GM12872 (cell line): ENCODE measurements around the gene MYO18B.

Experiments
- TF ChIP-seq, protein P1 (sequence below): IDR thresholded peaks from 3 replicates; pipeline ENCODE4 v1.5.1; 2011; ENCODE audit warnings: low read depth, mild to moderate bottlenecking, low read length, moderate library complexity; ENCODE audit not compliant: insufficient read depth

MYO18B gene, protein sequence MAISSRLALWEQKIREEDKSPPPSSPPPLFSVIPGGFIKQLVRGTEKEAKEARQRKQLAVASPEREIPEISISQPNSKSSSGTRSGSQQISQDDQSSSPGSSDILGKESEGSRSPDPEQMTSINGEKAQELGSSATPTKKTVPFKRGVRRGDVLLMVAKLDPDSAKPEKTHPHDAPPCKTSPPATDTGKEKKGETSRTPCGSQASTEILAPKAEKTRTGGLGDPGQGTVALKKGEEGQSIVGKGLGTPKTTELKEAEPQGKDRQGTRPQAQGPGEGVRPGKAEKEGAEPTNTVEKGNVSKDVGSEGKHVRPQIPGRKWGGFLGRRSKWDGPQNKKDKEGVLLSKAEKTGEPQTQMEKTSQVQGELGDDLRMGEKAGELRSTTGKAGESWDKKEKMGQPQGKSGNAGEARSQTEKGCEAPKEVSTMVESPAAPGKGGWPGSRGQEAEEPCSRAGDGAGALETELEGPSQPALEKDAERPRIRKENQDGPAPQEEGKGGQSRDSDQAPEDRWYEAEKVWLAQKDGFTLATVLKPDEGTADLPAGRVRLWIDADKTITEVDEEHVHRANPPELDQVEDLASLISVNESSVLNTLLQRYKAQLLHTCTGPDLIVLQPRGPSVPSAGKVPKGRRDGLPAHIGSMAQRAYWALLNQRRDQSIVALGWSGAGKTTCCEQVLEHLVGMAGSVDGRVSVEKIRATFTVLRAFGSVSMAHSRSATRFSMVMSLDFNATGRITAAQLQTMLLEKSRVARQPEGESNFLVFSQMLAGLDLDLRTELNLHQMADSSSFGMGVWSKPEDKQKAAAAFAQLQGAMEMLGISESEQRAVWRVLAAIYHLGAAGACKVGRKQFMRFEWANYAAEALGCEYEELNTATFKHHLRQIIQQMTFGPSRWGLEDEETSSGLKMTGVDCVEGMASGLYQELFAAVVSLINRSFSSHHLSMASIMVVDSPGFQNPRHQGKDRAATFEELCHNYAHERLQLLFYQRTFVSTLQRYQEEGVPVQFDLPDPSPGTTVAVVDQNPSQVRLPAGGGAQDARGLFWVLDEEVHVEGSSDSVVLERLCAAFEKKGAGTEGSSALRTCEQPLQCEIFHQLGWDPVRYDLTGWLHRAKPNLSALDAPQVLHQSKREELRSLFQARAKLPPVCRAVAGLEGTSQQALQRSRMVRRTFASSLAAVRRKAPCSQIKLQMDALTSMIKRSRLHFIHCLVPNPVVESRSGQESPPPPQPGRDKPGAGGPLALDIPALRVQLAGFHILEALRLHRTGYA (N-terminal part only)

DNA sequence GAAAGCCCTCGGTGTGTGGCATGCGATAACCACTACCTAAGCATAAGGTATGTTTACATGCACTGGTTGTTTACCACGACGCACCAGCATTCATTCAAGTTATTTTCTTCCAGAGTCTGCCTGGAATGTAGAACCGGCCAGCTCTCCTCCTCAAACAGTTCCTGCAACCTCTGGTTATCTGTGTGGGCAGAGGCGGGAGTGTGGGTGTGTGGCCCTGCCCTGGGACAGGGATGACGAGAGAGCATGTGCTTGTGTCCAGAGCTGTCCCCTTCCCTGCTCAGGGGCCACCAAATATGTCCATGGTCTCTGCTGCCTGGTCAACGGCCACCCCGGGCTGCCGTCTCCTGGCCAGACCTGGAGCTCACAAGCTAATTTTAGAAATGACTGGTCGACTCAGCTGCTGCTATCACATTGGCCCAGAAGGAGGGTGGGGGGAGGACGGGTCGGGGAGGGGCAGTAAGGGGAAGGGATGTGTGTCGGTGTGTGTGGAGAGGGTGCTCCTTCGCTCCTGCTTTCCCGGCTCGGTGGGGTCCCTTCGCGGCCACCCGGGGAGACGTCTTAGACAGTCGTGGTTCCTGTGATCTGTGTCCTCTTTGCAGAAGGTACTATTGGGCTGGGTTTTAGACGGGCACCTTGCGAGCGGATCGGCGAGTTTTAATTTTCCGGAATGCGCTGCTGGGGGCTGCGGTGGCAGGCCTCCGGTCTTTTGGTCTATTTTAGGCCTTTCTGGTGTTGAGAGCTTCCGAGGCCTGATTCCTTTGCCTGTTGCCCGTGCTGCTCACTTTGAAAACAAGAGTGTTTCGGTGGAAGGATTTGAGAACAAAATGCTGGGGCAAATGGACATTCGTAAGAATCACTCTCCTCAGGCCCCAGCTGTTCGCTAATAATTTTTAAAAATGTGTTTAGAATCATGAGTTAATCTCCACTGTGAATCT lies at the start of gene MYO18B:
Gene MYO18B, plus strand, starts transcription at position 497 of the 935 bp plus-strand sequence. CDS start 18,905 bp downstream, outside the sequence.
- TF ChIP-seq, protein P1, sequence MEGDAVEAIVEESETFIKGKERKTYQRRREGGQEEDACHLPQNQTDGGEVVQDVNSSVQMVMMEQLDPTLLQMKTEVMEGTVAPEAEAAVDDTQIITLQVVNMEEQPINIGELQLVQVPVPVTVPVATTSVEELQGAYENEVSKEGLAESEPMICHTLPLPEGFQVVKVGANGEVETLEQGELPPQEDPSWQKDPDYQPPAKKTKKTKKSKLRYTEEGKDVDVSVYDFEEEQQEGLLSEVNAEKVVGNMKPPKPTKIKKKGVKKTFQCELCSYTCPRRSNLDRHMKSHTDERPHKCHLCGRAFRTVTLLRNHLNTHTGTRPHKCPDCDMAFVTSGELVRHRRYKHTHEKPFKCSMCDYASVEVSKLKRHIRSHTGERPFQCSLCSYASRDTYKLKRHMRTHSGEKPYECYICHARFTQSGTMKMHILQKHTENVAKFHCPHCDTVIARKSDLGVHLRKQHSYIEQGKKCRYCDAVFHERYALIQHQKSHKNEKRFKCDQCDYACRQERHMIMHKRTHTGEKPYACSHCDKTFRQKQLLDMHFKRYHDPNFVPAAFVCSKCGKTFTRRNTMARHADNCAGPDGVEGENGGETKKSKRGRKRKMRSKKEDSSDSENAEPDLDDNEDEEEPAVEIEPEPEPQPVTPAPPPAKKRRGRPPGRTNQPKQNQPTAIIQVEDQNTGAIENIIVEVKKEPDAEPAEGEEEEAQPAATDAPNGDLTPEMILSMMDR, result no peak

DNA sequence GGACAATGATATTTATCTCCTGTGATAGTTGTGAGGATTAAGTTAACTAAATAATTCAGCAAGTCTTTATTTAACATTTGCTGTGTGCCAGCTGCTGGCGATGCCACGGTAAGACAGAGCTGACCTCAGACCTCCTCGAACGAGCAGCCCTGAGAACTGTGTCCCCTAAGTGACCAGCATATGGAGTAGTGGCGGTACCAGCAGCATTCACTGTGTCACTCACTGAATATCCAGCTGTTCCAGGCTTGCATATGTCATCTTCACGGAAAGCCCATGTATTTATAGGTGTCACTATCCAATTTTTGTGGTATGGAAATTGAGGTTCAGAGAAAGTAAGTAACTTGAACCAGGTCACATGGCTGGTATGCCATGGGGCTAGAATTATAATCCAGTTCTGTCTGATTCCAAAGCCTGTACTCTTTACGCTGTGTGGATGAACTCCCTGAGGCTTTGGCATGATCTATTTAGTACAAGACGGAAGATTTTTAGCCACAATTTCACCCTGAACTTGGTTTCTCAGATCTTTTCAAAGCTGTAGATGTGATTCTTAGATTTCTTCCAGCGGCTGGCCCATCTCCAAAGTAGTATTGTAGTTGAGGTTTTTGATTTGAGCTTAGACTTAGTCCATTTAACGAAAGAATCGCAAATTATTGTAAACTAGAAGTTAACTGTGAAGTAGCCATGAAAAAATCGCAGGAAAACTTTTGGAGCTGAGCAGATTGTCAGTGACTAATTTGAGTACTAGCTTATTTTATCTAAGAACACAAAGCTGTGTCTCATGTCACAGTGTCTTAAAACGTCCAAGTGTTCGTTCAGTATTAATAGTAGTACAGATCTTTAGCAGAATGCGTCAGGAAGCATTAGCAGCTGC lies 49.4 kb upstream of the MYO18B start:
- TF ChIP-seq, protein P1, result no peak

DNA sequence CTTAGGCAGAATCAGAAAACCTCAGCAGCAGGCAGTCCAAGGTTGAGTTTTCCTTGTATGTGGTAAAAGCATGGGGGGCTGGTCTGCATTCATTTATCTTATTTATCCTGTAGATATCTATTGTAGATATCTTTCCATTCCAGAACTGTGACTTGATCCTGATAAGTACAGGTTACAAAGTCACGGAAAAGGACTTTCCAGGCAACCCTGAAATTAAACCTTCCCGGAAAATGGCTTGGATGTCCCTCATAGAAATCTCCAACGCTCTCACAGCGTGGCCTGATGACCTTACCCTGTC lies 48.8 kb upstream of the MYO18B start:
- TF ChIP-seq, protein P1, result no peak

DNA sequence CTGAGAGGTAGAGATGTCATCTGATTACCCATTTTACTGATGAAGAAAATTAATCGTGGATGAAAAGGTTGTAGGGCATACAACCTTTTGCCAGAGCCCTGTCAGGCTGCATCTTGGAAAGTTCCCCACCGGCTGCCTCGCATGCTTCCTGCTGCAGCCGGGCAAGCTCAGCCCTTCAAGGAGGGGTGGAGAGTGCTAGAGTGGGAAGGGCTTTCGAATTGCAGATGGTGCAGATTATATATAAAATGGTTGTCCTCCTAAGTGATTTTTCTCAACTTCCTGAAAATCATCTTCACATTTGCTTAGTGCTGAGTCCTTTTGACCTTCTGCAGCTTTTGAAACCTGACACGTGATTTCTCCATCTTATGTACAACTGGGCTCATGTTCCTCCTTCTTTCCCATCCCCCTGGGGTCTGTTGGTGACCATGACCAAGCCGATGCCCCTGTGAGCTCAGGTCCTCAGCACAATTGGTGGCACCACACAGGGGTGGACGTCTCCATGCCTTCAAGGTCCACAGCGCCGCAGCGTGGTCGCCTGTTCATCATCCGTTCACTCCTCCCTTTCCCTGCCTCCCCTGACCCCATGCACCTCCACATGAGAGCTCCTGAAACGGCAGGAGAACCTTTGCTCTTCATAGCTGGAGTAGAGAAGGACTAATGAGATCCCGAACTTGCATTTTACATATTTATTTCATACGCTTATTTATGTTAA lies 47.6 kb upstream of the MYO18B start:
- TF ChIP-seq, protein P1, result no peak

DNA sequence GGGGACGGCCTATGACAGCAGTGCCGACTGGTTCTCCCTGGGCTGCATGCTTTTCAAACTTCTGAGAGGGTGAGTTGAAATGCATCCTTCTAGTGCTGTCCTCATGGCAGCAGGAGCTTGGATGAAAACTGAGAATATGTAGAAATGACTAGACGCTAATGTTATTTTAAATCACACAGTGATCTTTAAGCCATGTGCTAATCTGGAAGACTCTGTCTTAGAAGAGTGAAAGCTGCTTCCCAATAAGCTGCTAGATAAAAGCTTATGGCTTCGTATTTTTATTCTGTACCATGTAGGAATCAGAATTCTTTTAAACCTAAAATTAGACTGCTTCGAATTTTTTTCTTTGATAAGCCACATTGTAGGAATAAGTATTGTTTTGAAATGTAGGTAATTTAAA lies 46.8 kb upstream of the MYO18B start:
- TF ChIP-seq, protein P1, result no peak

DNA sequence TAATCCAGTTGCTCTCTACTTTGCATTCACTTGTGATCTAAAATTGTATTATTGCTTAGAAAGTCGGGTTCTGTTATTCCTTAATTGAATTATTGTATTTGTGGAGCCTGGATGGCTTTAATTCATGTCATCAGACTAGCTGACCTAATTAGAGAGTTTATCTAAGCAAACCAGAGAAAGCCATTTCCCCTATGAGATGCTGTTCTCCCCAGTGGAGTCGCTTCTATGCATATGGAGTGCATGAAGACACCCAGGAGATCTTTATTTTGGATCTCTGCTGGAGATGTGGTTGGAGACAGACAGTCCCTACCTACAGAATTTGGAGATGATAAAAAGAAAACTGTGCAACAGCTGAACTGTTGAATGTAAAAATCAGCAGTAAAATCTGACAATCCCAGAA lies 45.2 kb upstream of the MYO18B start:
- TF ChIP-seq, protein P1, result no peak
